Liver (tissue), 9 donors: ENCODE results near the gene SLC17A7. TPM values are rescaled to one million over a fixed set of nuclear protein-coding genes. Genes with fewer than 3 reads are reported as not detected.

ENCODE experiments used
- DNase-seq: peaks from one replicate; pipeline ENCODE4 v3.0.0-alpha.2; 2017; ENCODE audit warnings: low spot score
- H3K27ac ChIP-seq, 2 donors: one replicate each; pipeline ENCODE4 v1.7.0; 2013; ENCODE audit warnings: inconsistent platforms in 2 of 2, low read length in 2 of 2, control low read depth in 1 of 2, low read depth in 1 of 2, mild to moderate bottlenecking in 1 of 2
- H3K27me3 ChIP-seq, 4 donors: one replicate each; pipeline versions ENCODE4 v1.6.1 to v1.7.0; 2013; ENCODE audit warnings: low read length in 3 of 4, inconsistent platforms in 1 of 4, mild to moderate bottlenecking in 1 of 4, moderate library complexity in 1 of 4; ENCODE audit not compliant: control insufficient read depth in 4 of 4, insufficient read depth in 4 of 4
- H3K36me3 ChIP-seq, 4 donors: one replicate each; pipeline versions ENCODE4 v1.6.1 to v1.7.0; 2013; ENCODE audit warnings: low read length in 3 of 4, mild to moderate bottlenecking in 3 of 4, low read depth in 1 of 4, moderate library complexity in 1 of 4; ENCODE audit not compliant: control insufficient read depth in 4 of 4, insufficient read depth in 3 of 4
- H3K4me1 ChIP-seq, 4 donors: one replicate each; pipeline versions ENCODE4 v1.6.1 to v1.7.0; 2013; ENCODE audit warnings: low read length in 3 of 4, mild to moderate bottlenecking in 3 of 4, moderate library complexity in 1 of 4; ENCODE audit not compliant: control insufficient read depth in 4 of 4, insufficient read depth in 4 of 4
- H3K4me3 ChIP-seq, 3 donors: one replicate each; pipeline versions ENCODE4 v1.6.1 to v1.7.0; 2013; ENCODE audit warnings: low read length in 3 of 3, control low read depth in 1 of 3, low read depth in 1 of 3, mild to moderate bottlenecking in 1 of 3
- H3K9ac ChIP-seq, 2 donors: one replicate each; pipeline ENCODE4 v1.7.0; 2013; ENCODE audit warnings: low read length in 2 of 2, mild to moderate bottlenecking in 2 of 2, moderate library complexity in 2 of 2, control low read depth in 1 of 2, low read depth in 1 of 2
- H3K9me3 ChIP-seq, 4 donors: one replicate each; pipeline versions ENCODE4 v1.6.1 to v1.7.0; 2013; ENCODE audit warnings: low read length in 3 of 4; ENCODE audit not compliant: control insufficient read depth in 4 of 4
- ATF3 ChIP-seq: IDR thresholded peaks from 2 replicates; pipeline ENCODE4 v1.6.1; 2016; ENCODE audit warnings: antibody characterized with exemption
- EGR1 ChIP-seq, 2 donors: IDR thresholded peaks; 2 replicates each; pipeline ENCODE4 v1.6.1; 2016 to 2018; ENCODE audit warnings: antibody characterized with exemption in 2 of 2, low read depth in 2 of 2
- FOXA1 ChIP-seq: IDR thresholded peaks from 2 replicates; pipeline ENCODE4 v1.6.1; 2016; ENCODE audit warnings: antibody characterized with exemption
- FOXA2 ChIP-seq: IDR thresholded peaks from 2 replicates; pipeline ENCODE4 v1.6.1; 2016; ENCODE audit warnings: antibody characterized with exemption
- GABPA ChIP-seq, 2 donors: IDR thresholded peaks in 1 of 2; conservative IDR thresholded peaks in 1 of 2; 2 replicates each; pipeline ENCODE4 v1.6.1; 2016; ENCODE audit warnings: antibody characterized with exemption in 2 of 2, mild to moderate bottlenecking in 1 of 2, moderate library complexity in 1 of 2
- HNF4G ChIP-seq: IDR thresholded peaks from 2 replicates; pipeline ENCODE4 v1.6.1; 2016; ENCODE audit warnings: antibody characterized with exemption
- JUND ChIP-seq, 2 donors: IDR thresholded peaks; 2 replicates each; pipeline ENCODE4 v1.6.1; 2016; ENCODE audit warnings: antibody characterized with exemption in 2 of 2
- MAX ChIP-seq: IDR thresholded peaks from 2 replicates; pipeline ENCODE4 v1.6.1; 2016; ENCODE audit warnings: antibody characterized with exemption
- NR2F2 ChIP-seq: IDR thresholded peaks from 2 replicates; pipeline ENCODE4 v1.6.1; 2016; ENCODE audit warnings: antibody characterized with exemption
- RAD21 ChIP-seq, 2 donors: IDR thresholded peaks; 2 replicates each; pipeline ENCODE4 v1.6.1; 2016; ENCODE audit warnings: antibody characterized with exemption in 2 of 2, mild to moderate bottlenecking in 2 of 2
- REST ChIP-seq: IDR thresholded peaks from 2 replicates; pipeline ENCODE4 v1.6.1; 2016; ENCODE audit warnings: antibody characterized with exemption, mild to moderate bottlenecking
- RXRA ChIP-seq, 2 donors: IDR thresholded peaks; 2 replicates each; pipeline ENCODE4 v1.6.1; 2017 to 2018; ENCODE audit warnings: antibody characterized with exemption in 2 of 2, mild to moderate bottlenecking in 1 of 2
- SP1 ChIP-seq: IDR thresholded peaks from 2 replicates; pipeline ENCODE4 v1.6.1; 2018; ENCODE audit warnings: antibody characterized with exemption, mild to moderate bottlenecking
- TAF1 ChIP-seq: conservative IDR thresholded peaks from 2 replicates; pipeline ENCODE4 v1.6.1; 2016; ENCODE audit warnings: antibody characterized with exemption, mild to moderate bottlenecking
- YY1 ChIP-seq: IDR thresholded peaks from 2 replicates; pipeline ENCODE4 v1.6.1; 2016; ENCODE audit warnings: antibody characterized with exemption, mild to moderate bottlenecking
- WGBS: extraction: QIAGEN DNeasy Blood & Tissue Kit; methylation state at CpG from one replicate; pipeline ENCODE4 v1.1.7; 2013; 5-methylcytosine and 5-hydroxymethylcytosine counted together
- polyA plus RNA-seq, 2 donors: library from polyadenylated mRNA; stranded (reverse) in 1 of 2; unstranded in 1 of 2; fragments of 200-250 nt in 1 of 2; fragments of >200 nt in 1 of 2; fragmentation: Nextera tagmentation in 1 of 2; extraction: Ambion mirVana in 1 of 2; gene quantifications; one replicate each; pipeline versions ENCODE4 v1.2.1 to v1.2.3, GENCODE V29; 2013 to 2015
- total RNA-seq, 2 donors: library from RNA; depleted of rRNA; stranded (reverse); fragments of >200 nt; gene quantifications; one replicate each; pipeline ENCODE4 v1.2.3, GENCODE V29; 2014
- TF ChIP-seq, protein P1 (sequence below): IDR thresholded peaks from 2 replicates; pipeline ENCODE4 v1.6.1; 2016; ENCODE audit warnings: antibody characterized with exemption
- TF ChIP-seq, protein P2 (sequence below): fragments of 150-350 bp; IDR thresholded peaks from 2 replicates; pipeline ENCODE4 v1.5.1; 2017; ENCODE audit warnings: improper control_type of control experiment, low read depth, low read length; ENCODE audit not compliant: missing input control
- donor health status: healthy.
- donor health status: healthy.
- donor health status: healthy.
- donor health status: healthy.
- donor health status: healthy.

The SLC17A7 gene
- total and polyA plus RNA-seq, 4 donors = 0.06 to 0.08 TPM; not detected in 2

- WGBS = 76% methylated on average over 6 of the region's 6 CpGs
- no peak for TF ChIP-seq RXRA (IDR thresholded peaks at IDR 0.05)
- TF ChIP-seq, protein P1, sequence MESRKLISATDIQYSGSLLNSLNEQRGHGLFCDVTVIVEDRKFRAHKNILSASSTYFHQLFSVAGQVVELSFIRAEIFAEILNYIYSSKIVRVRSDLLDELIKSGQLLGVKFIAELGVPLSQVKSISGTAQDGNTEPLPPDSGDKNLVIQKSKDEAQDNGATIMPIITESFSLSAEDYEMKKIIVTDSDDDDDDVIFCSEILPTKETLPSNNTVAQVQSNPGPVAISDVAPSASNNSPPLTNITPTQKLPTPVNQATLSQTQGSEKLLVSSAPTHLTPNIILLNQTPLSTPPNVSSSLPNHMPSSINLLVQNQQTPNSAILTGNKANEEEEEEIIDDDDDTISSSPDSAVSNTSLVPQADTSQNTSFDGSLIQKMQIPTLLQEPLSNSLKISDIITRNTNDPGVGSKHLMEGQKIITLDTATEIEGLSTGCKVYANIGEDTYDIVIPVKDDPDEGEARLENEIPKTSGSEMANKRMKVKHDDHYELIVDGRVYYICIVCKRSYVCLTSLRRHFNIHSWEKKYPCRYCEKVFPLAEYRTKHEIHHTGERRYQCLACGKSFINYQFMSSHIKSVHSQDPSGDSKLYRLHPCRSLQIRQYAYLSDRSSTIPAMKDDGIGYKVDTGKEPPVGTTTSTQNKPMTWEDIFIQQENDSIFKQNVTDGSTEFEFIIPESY = no peak
- no peak for TF ChIP-seq GABPA (IDR thresholded peaks at IDR 0.05 in 1 of 2, conservative IDR thresholded peaks at IDR 0.05 in 1 of 2)
- TF ChIP-seq RAD21 (IDR thresholded peaks at IDR 0.05) = no peak
- no peak for TF ChIP-seq EGR1 (IDR thresholded peaks at IDR 0.05; ENCODE audit: low read depth in 2 of 2)
- no peak for TF ChIP-seq MAX
- TF ChIP-seq, protein P2, sequence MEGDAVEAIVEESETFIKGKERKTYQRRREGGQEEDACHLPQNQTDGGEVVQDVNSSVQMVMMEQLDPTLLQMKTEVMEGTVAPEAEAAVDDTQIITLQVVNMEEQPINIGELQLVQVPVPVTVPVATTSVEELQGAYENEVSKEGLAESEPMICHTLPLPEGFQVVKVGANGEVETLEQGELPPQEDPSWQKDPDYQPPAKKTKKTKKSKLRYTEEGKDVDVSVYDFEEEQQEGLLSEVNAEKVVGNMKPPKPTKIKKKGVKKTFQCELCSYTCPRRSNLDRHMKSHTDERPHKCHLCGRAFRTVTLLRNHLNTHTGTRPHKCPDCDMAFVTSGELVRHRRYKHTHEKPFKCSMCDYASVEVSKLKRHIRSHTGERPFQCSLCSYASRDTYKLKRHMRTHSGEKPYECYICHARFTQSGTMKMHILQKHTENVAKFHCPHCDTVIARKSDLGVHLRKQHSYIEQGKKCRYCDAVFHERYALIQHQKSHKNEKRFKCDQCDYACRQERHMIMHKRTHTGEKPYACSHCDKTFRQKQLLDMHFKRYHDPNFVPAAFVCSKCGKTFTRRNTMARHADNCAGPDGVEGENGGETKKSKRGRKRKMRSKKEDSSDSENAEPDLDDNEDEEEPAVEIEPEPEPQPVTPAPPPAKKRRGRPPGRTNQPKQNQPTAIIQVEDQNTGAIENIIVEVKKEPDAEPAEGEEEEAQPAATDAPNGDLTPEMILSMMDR = no peak
- TF ChIP-seq REST = no peak
- TF ChIP-seq HNF4G = no peak
- TF ChIP-seq ATF3 = no peak
- TF ChIP-seq NR2F2 = no peak
- TF ChIP-seq FOXA2 = no peak
- no peak for TF ChIP-seq YY1
- no peak for TF ChIP-seq SP1
- no peak for TF ChIP-seq FOXA1
- TF ChIP-seq JUND (IDR thresholded peaks at IDR 0.05) = no peak
- TF ChIP-seq TAF1 = no peak
- Histone ChIP-seq H3K4me3 (no peak overlapping the region), H3K36me3 (no peaks in the 10 kb centered on the region), H3K27ac (no peak overlapping the region), H3K4me1 (no peaks in the 10 kb centered on the region), H3K9me3 (no peaks in the 10 kb centered on the region), H3K9ac (no peak overlapping the region), H3K27me3 (peaks cover 0 to 2% (median 0%) of the 10 kb centered on the region in 4 donors)
- DNase-seq = no peak
Measured at GRCh38 chr19:49400029-49400428, 41.3 kb downstream of the SLC17A7 start.

- Histone ChIP-seq H3K9ac (no peak overlapping the region), H3K36me3 (no peaks in the 10 kb centered on the region), H3K27ac (no peak overlapping the region), H3K4me3 (no peak overlapping the region), H3K27me3 (peaks cover 0 to 2% (median 0%) of the 10 kb centered on the region in 4 donors), H3K4me1 (no peaks in the 10 kb centered on the region), H3K9me3 (no peaks in the 10 kb centered on the region)
- DNase-seq = no peak
- TF ChIP-seq GABPA (IDR thresholded peaks at IDR 0.05 in 1 of 2, conservative IDR thresholded peaks at IDR 0.05 in 1 of 2) = no peak
- no peak for TF ChIP-seq FOXA2
- no peak for TF ChIP-seq REST
- TF ChIP-seq JUND (IDR thresholded peaks at IDR 0.05) = no peak
- no peak for TF ChIP-seq HNF4G
- 89% methylated on average over 6 of the region's 6 CpGs for WGBS
Measured at GRCh38 chr19:49398931-49399330, 42.4 kb downstream of the SLC17A7 start.
